NT2/D1 (cell line): ENCODE data around the gene PKN1.

Experiments
- YY1 ChIP-seq: IDR thresholded peaks from 2 replicates; pipeline ENCODE4 v1.6.1; 2011; ENCODE audit not compliant: insufficient read length, insufficient read depth
- ZNF274 ChIP-seq: IDR thresholded peaks from 2 replicates; pipeline ENCODE4 v1.6.1; 2011; ENCODE audit warnings: mild to moderate bottlenecking, low read depth, low read length

DNA sequence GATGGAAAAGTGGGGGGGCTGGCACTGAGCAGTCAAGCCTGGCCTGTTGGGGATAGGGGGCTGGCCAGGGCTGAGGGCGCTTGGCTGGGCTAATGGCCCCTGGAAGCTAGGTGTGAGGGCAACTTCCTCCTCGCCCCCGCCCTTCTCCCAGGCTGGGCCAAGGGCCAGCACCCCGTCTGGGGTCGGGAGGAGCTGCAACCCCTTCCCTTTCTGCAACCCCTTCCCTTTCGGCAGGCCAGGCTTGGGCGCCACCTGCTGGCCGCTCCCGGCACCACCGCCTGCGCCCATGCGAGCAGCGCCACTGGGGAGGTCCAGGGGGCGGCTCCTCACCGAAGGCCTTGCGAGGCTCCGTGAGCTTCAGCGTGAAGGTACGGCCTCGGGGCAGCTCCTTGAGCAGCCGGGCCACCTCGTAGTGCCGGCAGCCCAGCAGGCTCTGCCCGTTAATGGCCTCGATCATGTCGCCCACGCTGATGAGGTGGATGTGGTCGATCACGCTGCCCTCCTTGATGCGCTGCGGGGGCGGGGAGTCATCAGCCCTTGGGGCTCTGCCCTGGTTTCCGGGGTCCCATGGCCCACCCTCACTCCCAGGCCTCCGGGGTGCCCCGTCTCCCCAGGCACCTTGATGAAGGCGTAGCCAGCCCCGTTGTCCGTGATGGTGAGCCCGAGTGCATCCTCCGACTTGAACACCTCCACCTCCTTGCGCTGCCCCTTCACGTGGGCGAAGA, 47.0 kb downstream of the PKN1 start:
- no peak for TF ChIP-seq YY1
- no peak for TF ChIP-seq ZNF274
